Measurements from ENCODE around the gene GRAMD4.

DNA sequence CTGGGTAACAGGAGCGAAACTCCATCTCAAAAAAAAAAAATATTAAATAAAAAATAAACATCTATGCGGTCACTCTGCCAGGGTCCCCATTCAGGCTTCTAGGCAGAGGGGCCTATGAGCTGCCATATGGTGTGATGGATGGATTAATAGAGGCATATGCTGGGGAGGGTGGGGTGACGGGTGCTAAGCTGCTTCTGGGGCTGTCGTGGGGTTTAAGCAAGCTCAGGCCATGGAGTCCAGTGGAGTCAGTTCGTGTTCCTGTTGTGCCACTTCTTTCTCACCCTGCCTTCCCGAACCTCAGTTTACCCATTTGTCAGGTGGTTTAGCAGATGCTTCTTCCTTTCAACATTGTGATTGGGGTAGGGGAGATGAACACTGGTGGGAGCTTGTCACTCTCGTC lies 9.0 kb upstream of the GRAMD4 start:
- TF ChIP-seq, protein P1, sequence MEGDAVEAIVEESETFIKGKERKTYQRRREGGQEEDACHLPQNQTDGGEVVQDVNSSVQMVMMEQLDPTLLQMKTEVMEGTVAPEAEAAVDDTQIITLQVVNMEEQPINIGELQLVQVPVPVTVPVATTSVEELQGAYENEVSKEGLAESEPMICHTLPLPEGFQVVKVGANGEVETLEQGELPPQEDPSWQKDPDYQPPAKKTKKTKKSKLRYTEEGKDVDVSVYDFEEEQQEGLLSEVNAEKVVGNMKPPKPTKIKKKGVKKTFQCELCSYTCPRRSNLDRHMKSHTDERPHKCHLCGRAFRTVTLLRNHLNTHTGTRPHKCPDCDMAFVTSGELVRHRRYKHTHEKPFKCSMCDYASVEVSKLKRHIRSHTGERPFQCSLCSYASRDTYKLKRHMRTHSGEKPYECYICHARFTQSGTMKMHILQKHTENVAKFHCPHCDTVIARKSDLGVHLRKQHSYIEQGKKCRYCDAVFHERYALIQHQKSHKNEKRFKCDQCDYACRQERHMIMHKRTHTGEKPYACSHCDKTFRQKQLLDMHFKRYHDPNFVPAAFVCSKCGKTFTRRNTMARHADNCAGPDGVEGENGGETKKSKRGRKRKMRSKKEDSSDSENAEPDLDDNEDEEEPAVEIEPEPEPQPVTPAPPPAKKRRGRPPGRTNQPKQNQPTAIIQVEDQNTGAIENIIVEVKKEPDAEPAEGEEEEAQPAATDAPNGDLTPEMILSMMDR (conservative IDR thresholded peaks at IDR 0.05; ENCODE audit: low read length), result no peak
- TF ChIP-seq EZH2phosphoT487 (IDR thresholded peaks at IDR 0.05; ENCODE audit: borderline replicate concordance, low read depth, low read length), result no peak
